SK-N-SH treated with all-trans-retinoic acid at 6 μM for 48 hours (cell line): ENCODE data around the gene SRP14.

Experiments used
- ARNTL ChIP-seq: fragments of 450-650 bp; formaldehyde crosslinking; IDR thresholded peaks from 2 replicates; pipeline ENCODE4 v1.5.0; 2020; ENCODE audit warnings: low read depth, mild to moderate bottlenecking, moderate library complexity, borderline replicate concordance
- CSDC2 ChIP-seq: fragments of 250-450 bp; sonication (Bioruptor Pico); IDR thresholded peaks from 2 replicates; pipeline ENCODE4 v1.5.0; 2020; ENCODE audit warnings: mild to moderate bottlenecking, moderate library complexity
- PATZ1 ChIP-seq: fragments of 250-450 bp; sonication (Bioruptor Pico); IDR thresholded peaks from 2 replicates; pipeline ENCODE4 v1.8.0; 2020; ENCODE audit warnings: mild to moderate bottlenecking, moderate library complexity, borderline replicate concordance
- POU6F1 ChIP-seq: fragments of 250-450 bp; sonication (Bioruptor Pico); IDR thresholded peaks from 2 replicates; pipeline ENCODE4 v1.8.0; 2021; ENCODE audit warnings: low read depth, mild to moderate bottlenecking, moderate library complexity, borderline replicate concordance
- PPARA ChIP-seq: fragments of 250-450 bp; sonication (Bioruptor Pico); IDR thresholded peaks from 2 replicates; pipeline ENCODE4 v1.5.0; 2020; ENCODE audit warnings: mild to moderate bottlenecking, borderline replicate concordance
- RARB ChIP-seq: fragments of 250-450 bp; sonication (Bioruptor Pico); IDR thresholded peaks from 2 replicates; pipeline ENCODE4 v1.8.0; 2021; ENCODE audit warnings: mild to moderate bottlenecking, moderate library complexity
- SNAI2 ChIP-seq: fragments of 250-450 bp; sonication (Bioruptor Pico); IDR thresholded peaks from 2 replicates; pipeline ENCODE4 v1.5.0; 2020; ENCODE audit warnings: mild to moderate bottlenecking, moderate library complexity
- ZC3H10 ChIP-seq: fragments of 250-450 bp; sonication (Bioruptor Pico); IDR thresholded peaks from 2 replicates; pipeline ENCODE4 v1.5.1; 2021; ENCODE audit warnings: mild to moderate bottlenecking, moderate library complexity
- ZFP3 ChIP-seq: fragments of 250-450 bp; sonication (Bioruptor Pico); IDR thresholded peaks from 2 replicates; pipeline ENCODE4 v1.5.0; 2020; ENCODE audit warnings: mild to moderate bottlenecking, moderate library complexity
- ZFP30 ChIP-seq: fragments of 450-650 bp; formaldehyde crosslinking; IDR thresholded peaks from 2 replicates; pipeline ENCODE4 v1.5.0; 2022; ENCODE audit warnings: mild to moderate bottlenecking, moderate library complexity

GRCh38 chr15:39997031-39997430, 42.0 kb downstream of the SRP14 start:
- TF ChIP-seq ARNTL, result no peak
- TF ChIP-seq PPARA (CRISPR knock-in tag), result no peak
- TF ChIP-seq SNAI2 (CRISPR knock-in tag), result no peak
- no peak for TF ChIP-seq ZFP3
- no peak for TF ChIP-seq ZFP30 (CRISPR knock-in tag)
- TF ChIP-seq RARB (CRISPR knock-in tag), result no peak
- no peak for TF ChIP-seq CSDC2
- TF ChIP-seq ZC3H10 (CRISPR knock-in tag), result no peak
- TF ChIP-seq POU6F1 (CRISPR knock-in tag), result no peak
- no peak for TF ChIP-seq PATZ1
